Brain microvascular endothelial cell (primary cell): ENCODE results near the gene OSGEPL1.

Experiments
- DNase-seq: peaks from one replicate; pipeline ENCODE4 v3.0.0-alpha.2; 2020
- H3K27ac ChIP-seq: fragments of 250-450 bp; sonication (Bioruptor Pico); 2 replicates; pipeline ENCODE4 v1.5.1; 2020; ENCODE audit warnings: mild to moderate bottlenecking, moderate library complexity
- H3K27me3 ChIP-seq: fragments of 250-450 bp; sonication (Bioruptor Pico); replicated peaks from 2 replicates; pipeline ENCODE4 v1.5.1; 2020; ENCODE audit warnings: mild to moderate bottlenecking
- H3K36me3 ChIP-seq: fragments of 250-450 bp; sonication (Bioruptor Pico); replicated peaks from 2 replicates; pipeline ENCODE4 v1.5.1; 2020; ENCODE audit warnings: mild to moderate bottlenecking
- H3K4me3 ChIP-seq: 2 replicates; pipeline ENCODE4 v1.5.1; 2011; ENCODE audit warnings: low read depth, mild to moderate bottlenecking, control low read depth, low read length, moderate library complexity
- CTCF ChIP-seq: IDR thresholded peaks from 2 replicates; pipeline ENCODE4 v1.5.1; 2011; ENCODE audit warnings: low read depth, mild to moderate bottlenecking, moderate library complexity, low read length, control low read depth, inconsistent platforms; ENCODE audit errors: missing control alignments
- in situ Hi-C: cut with HindIII; loops from 2 replicates; pipeline ENCODE4 v1.10.0; 2017; ENCODE audit warnings: low sequenced_read_pairs, low pct_ligation_motif_present

Gene OSGEPL1

GRCh38 chr2:189762551-189763298 lies at the start of gene OSGEPL1:
Gene OSGEPL1, minus strand, starts transcription at chr2:189762792. Its CDS starts 1,152 bp downstream, at chr2:189761640.
- in situ Hi-C loops: no loop called here
- peak; percentile 91 for DNase-seq
- Histone ChIP-seq H3K27me3 (no peaks in the 10 kb centered on the region), H3K36me3 (peaks cover 5% of the 10 kb centered on the region), H3K4me3 (peak within 1 kb of the TSS; percentile 99), H3K27ac (peak within 1 kb of the TSS; percentile 76)
- peak; percentile 76 for TF ChIP-seq CTCF

GRCh38 chr2:189803431-189803830 lies 40.8 kb upstream of the OSGEPL1 start:
- DNase-seq: no peak

GRCh38 chr2:189802396-189802912 lies 39.9 kb upstream of the OSGEPL1 start:
- no peak for DNase-seq
- H3K27ac ChIP-seq: no peak overlapping the region
- no peak overlapping the region for H3K4me3 ChIP-seq
- in situ Hi-C loops: no loop called here
- no peaks in the 10 kb centered on the region for H3K27me3 ChIP-seq
- no peaks in the 10 kb centered on the region for H3K36me3 ChIP-seq
- TF ChIP-seq CTCF: no peak

More at GRCh38 chr2:189803431-189803830, 40.8 kb upstream of the OSGEPL1 start:
- Histone ChIP-seq H3K4me3 (no peak overlapping the region), H3K36me3 (no peaks in the 10 kb centered on the region), H3K27me3 (no peaks in the 10 kb centered on the region), H3K27ac (no peak overlapping the region)
- TF ChIP-seq CTCF: no peak
- in situ Hi-C loops: no loop called here

- TF ChIP-seq CTCF: no peak
- Histone ChIP-seq H3K4me3 (no peak overlapping the region), H3K27ac (no peak overlapping the region), H3K36me3 (peaks cover 3% of the 10 kb centered on the region), H3K27me3 (no peaks in the 10 kb centered on the region)
- DNase-seq: peak; percentile 60
- in situ Hi-C loops: no loop called here
These were observed 36.9 kb upstream of the OSGEPL1 start for GRCh38 chr2:189799531-189799930.

- TF ChIP-seq CTCF: no peak
- DNase-seq: no peak
- Histone ChIP-seq H3K4me3 (no peak overlapping the region), H3K27ac (no peak overlapping the region), H3K36me3 (peaks cover 3% of the 10 kb centered on the region), H3K27me3 (no peaks in the 10 kb centered on the region)
- in situ Hi-C loops: no loop called here
These were observed 36.4 kb upstream of the OSGEPL1 start for GRCh38 chr2:189799030-189799331.
